K562 (cell line): Measurements from ENCODE around the gene VIPR2. TPM values are rescaled to one million over a fixed set of nuclear protein-coding genes. Genes with fewer than 3 reads are reported as not detected.

Experiments
- ATAC-seq: fragments of 200-7000 bp; cut with Tn5 transposase; 3 replicates; pipeline ENCODE4 v1.9.1; 2020; ENCODE audit warnings: moderate library complexity
- BruUV-seq: library from RNA; stranded (reverse); fragments of 400-500 nt; replicated peaks from 2 replicates; lab custom pipeline; 2021; lab: Mats Ljungman, UMichigan
- CTCF ChIA-PET: fragments of 300-600 bp; formaldehyde crosslinking; extraction: SDS; loops from one replicate; lab custom pipeline; 2021; ENCODE audit warnings: low intra/inter-chr PET ratio; lab: Yijun Ruan, JAX
- POLR2A ChIA-PET: fragments of 300-600, 350-650 bp; sonication (Branson Sonifier 250); formaldehyde crosslinking; extraction: SDS; loops from one replicate; lab custom pipeline; 2021; ENCODE audit warnings: antibody characterized with exemption, inconsistent platforms; lab: Yijun Ruan, JAX
- DNase-seq, 4 experiments: peaks; one replicate each; pipeline versions ENCODE4 v3.0.0 to v3.0.0-alpha.2; 2011 to 2018; ENCODE audit warnings: low spot score in 3 of 4, mixed read lengths in 3 of 4; ENCODE audit errors: extremely low read depth in 1 of 4
- FAIRE-seq: peaks from 2 replicates; lab custom pipeline; 2011; peaks lifted over from hg19 to GRCh38; lab: Jason Lieb, UNC
- H2AFZ ChIP-seq: 2 replicates; pipeline ENCODE4 v1.6.0; 2011; ENCODE audit warnings: low read depth, low read length, control low read depth, inconsistent platforms
- H3K27ac ChIP-seq: fragments of 200-600 bp; 3 replicates; pipeline ENCODE4 v1.8.0; 2011; ENCODE audit warnings: low read depth, mild to moderate bottlenecking, control low read depth, inconsistent platforms, low read length, moderate library complexity, mixed read lengths; ENCODE audit errors: extremely low read depth
- H3K27me3 ChIP-seq, 2 experiments: fragments of 300-600 bp in 1 of 2; 2 replicates in 1 of 2; 3 replicates in 1 of 2; pipeline versions ENCODE4 v1.6.0 to v1.8.0; 2011; ENCODE audit warnings: inconsistent platforms in 2 of 2, low read length in 2 of 2, mild to moderate bottlenecking in 1 of 2, mixed read lengths in 1 of 2, moderate library complexity in 1 of 2; ENCODE audit not compliant: control insufficient read depth in 2 of 2, insufficient read depth in 2 of 2
- H3K36me3 ChIP-seq: fragments of 300-600 bp; 3 replicates; pipeline ENCODE4 v1.8.0; 2011; ENCODE audit warnings: mild to moderate bottlenecking, low read length, inconsistent platforms; ENCODE audit not compliant: control insufficient read depth, insufficient read depth
- H3K4me1 ChIP-seq, 2 experiments: fragments of 200-600 bp in 1 of 2; replicated peaks in 1 of 2; 2 replicates in 1 of 2; 3 replicates in 1 of 2; pipeline versions ENCODE4 v1.5.1 to v1.8.0; 2011; ENCODE audit warnings: inconsistent platforms in 2 of 2, low read length in 2 of 2, mild to moderate bottlenecking in 1 of 2, mixed read lengths in 1 of 2, moderate library complexity in 1 of 2; ENCODE audit not compliant: control insufficient read depth in 2 of 2, insufficient read depth in 2 of 2
- H3K4me2 ChIP-seq: 2 replicates; pipeline ENCODE4 v1.6.1; 2011; ENCODE audit warnings: low read length, control low read depth, inconsistent platforms, mixed read lengths; ENCODE audit not compliant: insufficient read depth
- H3K4me3 ChIP-seq: fragments of 200-600 bp; sonication (generic), shearing (Covaris generic); 2 replicates; pipeline ENCODE4 v1.5.1; 2016; ENCODE audit warnings: control low read depth, inconsistent platforms
- H3K79me2 ChIP-seq: fragments of 200-600 bp; 3 replicates; pipeline ENCODE4 v1.8.0; 2011; ENCODE audit warnings: low read length, inconsistent platforms; ENCODE audit not compliant: control insufficient read depth, insufficient read depth
- H3K9ac ChIP-seq, 2 experiments: 2 replicates each; pipeline versions ENCODE4 v1.6.0 to v1.6.1; 2011; ENCODE audit warnings: low read depth in 2 of 2, low read length in 2 of 2, control low read depth in 1 of 2, inconsistent platforms in 1 of 2, mild to moderate bottlenecking in 1 of 2, mixed read lengths in 1 of 2; ENCODE audit not compliant: insufficient read depth in 1 of 2
- H3K9me1 ChIP-seq: one replicate; pipeline ENCODE4 v1.6.0; 2011; ENCODE audit warnings: inconsistent platforms, mild to moderate bottlenecking, low read length, moderate library complexity; ENCODE audit not compliant: control insufficient read depth, insufficient read depth
- H3K9me3 ChIP-seq: replicated peaks from 2 replicates; pipeline ENCODE4 v1.5.1; 2011; ENCODE audit warnings: low read depth, low read length, inconsistent platforms; ENCODE audit not compliant: control insufficient read depth, insufficient read depth
- H4K20me1 ChIP-seq: replicated peaks from 2 replicates; pipeline ENCODE4 v1.6.1; 2011; ENCODE audit warnings: low read length, inconsistent platforms, mixed read lengths; ENCODE audit not compliant: control insufficient read depth, insufficient read depth
- GABPB1 ChIP-seq: sonication (generic); formaldehyde crosslinking; IDR thresholded peaks from 2 replicates; pipeline ENCODE4 v1.8.0; 2022; ENCODE audit warnings: mild to moderate bottlenecking, missing genetic modification reagents
- SIRT6 ChIP-seq: IDR thresholded peaks from one replicate; pipeline ENCODE4 v1.6.1; 2012; ENCODE audit warnings: low read depth, mild to moderate bottlenecking, control low read depth, inconsistent platforms, low read length, moderate library complexity
- ZNF740 ChIP-seq, 3 experiments: fragments of 200-800 bp in 1 of 3; sonication (Bioruptor generic) in 1 of 3; sonication (generic) in 1 of 3; formaldehyde crosslinking in 1 of 3; IDR thresholded peaks; 2 replicates each; pipeline versions ENCODE4 v1.6.1 to v1.8.0; 2016 to 2022; ENCODE audit warnings: mild to moderate bottlenecking in 2 of 3, missing compliant biosample characterization in 2 of 3, missing genetic modification characterization in 2 of 3, missing genetic modification reagents in 1 of 3
- WGBS: fragments of 100-300 bp; shearing (Covaris generic); methylation state at CpG from one replicate; pipeline ENCODE4 v1.1.6; 2016; ENCODE audit warnings: low coverage, mixed read lengths; ENCODE audit not compliant: insufficient coverage; ENCODE audit errors: missing lambda C conversion rate; 5-methylcytosine and 5-hydroxymethylcytosine counted together
- in situ Hi-C: fragments of 300-500 bp; cut with MboI; formaldehyde crosslinking; loops from 4 replicates; pipeline ENCODE4 v1.15.0; 2018; ENCODE audit warnings: inconsistent platforms, mixed read lengths
- intact Hi-C: fragments of 100-400 bp; cut with micrococcal nuclease; formaldehyde crosslinking; loops from 2 replicates; pipeline ENCODE4 v1.14.2; 2022
- polyA plus RNA-seq, 8 experiments: library from polyadenylated mRNA; depleted of rRNA in 4 of 8; stranded (reverse) in 5 of 8; unstranded in 3 of 8; fragments of >200 nt; fragmentation: Nextera tagmentation in 2 of 8; fragmentation: Illumina TruSeq in 1 of 8; extraction: Ambion mirVana in 2 of 8; extraction: Trizol in 1 of 8; gene quantifications; 2 replicates each; pipeline versions ENCODE4 v1.2.1 to v1.2.3, GENCODE V29; 2011 to 2014; ENCODE audit warnings: inconsistent platforms in 1 of 8, missing spikeins in 1 of 8
- total RNA-seq, 7 experiments: library from RNA; depleted of rRNA in 6 of 7; stranded (reverse); fragments of >200 nt in 6 of 7; fragmentation: Illumina TruSeq in 2 of 7; extraction: Trizol in 2 of 7; gene quantifications; 2 replicates each; pipeline versions ENCODE4 v1.2.1 to v1.2.3, GENCODE V29; 2011 to 2021; ENCODE audit warnings: low replicate concordance in 1 of 7

The VIPR2 gene
- total and polyA plus RNA-seq, 9 of the 15 experiments (the other 6 are each of a cell fraction or from before 2014, with no cell fraction given) = 0.04 TPM; not detected in 8

DNA sequence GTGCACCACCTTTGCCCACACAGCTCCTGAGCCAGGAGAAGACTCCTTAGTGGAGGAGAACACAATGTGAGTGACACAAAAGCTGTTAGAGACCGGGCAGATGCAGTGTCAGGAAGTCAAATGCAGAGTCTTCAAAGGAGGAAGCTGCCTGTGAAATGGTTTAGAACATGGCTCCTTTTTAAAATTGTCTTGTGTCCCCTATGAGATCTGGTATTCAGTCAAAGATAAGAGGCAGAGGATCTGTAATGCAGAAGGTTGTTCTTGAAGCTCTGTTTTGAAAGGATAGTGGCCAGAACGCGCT lies 133.0 kb downstream of the VIPR2 start:
- Histone ChIP-seq H3K27ac (no peak overlapping the region), H3K4me2 (peak overlapping the region; percentile 12; the same call in 1 of the 2 replicates), H3K9ac (peak overlapping the region in 1 of 2 experiments; percentile 49; a peak in 1 of 4 replicates), H3K79me2 (peaks cover 36% of the 10 kb centered on the region), H3K36me3 (peaks cover 23% of the 10 kb centered on the region; the same call in 2 of the 3 replicates), H2AFZ (no peak overlapping the region), H4K20me1 (no peaks in the 10 kb centered on the region), H3K27me3 (peaks cover 0 to 28% of the 10 kb centered on the region in 2 experiments; a peak in 2 of 5 replicates), H3K4me1 (peaks cover 30 to 44% of the 10 kb centered on the region in 2 experiments), H3K9me1 (no peaks in the 10 kb centered on the region), H3K4me3 (no peak overlapping the region), H3K9me3 (no peaks in the 10 kb centered on the region)
- DNase-seq = no peak
- ChIA-PET POLR2A (interaction anchor here (0.7 to 0.8 kb wide), 2 partner anchors 10 to 39 kb away, joined by 3 read pairs; no protein-coding TSS in a partner anchor), CTCF (no interaction called here)
- in situ Hi-C loops (no loop called here), intact Hi-C loops (no loop called here)
- BruUV-seq = no TSS peak
- ATAC-seq = no peak
- no peak for TF ChIP-seq ZNF740 (CRISPR knock-in tag; IDR thresholded peaks at IDR 0.05)
- no peak for TF ChIP-seq ZNF740 (tag; IDR thresholded peaks at IDR 0.05)
- no peak for TF ChIP-seq SIRT6
- no peak for TF ChIP-seq GABPB1 (CRISPR knock-in tag)
- FAIRE-seq = no peak
- 35% methylated on average over 3 of the region's 3 CpGs for WGBS
